Loucy (cell line): Measurements from ENCODE around the gene NIT2.

Experiments
- CTCF ChIP-seq: fragments of 200-600 bp; sonication (generic); conservative IDR thresholded peaks from 2 replicates; pipeline ENCODE4 v1.5.1; 2014; ENCODE audit warnings: mild to moderate bottlenecking, antibody characterized with exemption, low read length
- EZH2phosphoT487 ChIP-seq: fragments of 200-600 bp; IDR thresholded peaks from 2 replicates; pipeline ENCODE4 v1.6.1; 2018; ENCODE audit warnings: antibody characterized with exemption, mild to moderate bottlenecking, moderate library complexity, borderline replicate concordance

GRCh38 chr3:100358413-100358812 lies 23.9 kb downstream of the NIT2 start:
- TF ChIP-seq EZH2phosphoT487 (no peak), CTCF (no peak)
